Cardiac fibroblast (primary cell): ENCODE results near the gene CACNG7.

Source experiments
- DNase-seq, 2 donors: peaks; one replicate each; pipeline versions ENCODE4 v3.0.0 to v3.0.0-alpha.2; 2010; ENCODE audit warnings: low read depth in 2 of 2
- H3K4me3 ChIP-seq, 2 donors: replicated peaks in 1 of 2; 1 replicate in 1 of 2; 2 replicates in 1 of 2; pipeline ENCODE4 v1.5.1; 2011; ENCODE audit warnings: low read depth in 2 of 2, low read length in 2 of 2, mild to moderate bottlenecking in 2 of 2, moderate library complexity in 1 of 2
- TF ChIP-seq, protein P1 (sequence below): IDR thresholded peaks from one replicate; pipeline ENCODE4 v1.5.1; 2011; ENCODE audit warnings: low read depth, mild to moderate bottlenecking, low read length, inconsistent platforms

The CACNG7 gene, protein sequence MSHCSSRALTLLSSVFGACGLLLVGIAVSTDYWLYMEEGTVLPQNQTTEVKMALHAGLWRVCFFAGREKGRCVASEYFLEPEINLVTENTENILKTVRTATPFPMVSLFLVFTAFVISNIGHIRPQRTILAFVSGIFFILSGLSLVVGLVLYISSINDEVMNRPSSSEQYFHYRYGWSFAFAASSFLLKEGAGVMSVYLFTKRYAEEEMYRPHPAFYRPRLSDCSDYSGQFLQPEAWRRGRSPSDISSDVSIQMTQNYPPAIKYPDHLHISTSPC

DNA sequence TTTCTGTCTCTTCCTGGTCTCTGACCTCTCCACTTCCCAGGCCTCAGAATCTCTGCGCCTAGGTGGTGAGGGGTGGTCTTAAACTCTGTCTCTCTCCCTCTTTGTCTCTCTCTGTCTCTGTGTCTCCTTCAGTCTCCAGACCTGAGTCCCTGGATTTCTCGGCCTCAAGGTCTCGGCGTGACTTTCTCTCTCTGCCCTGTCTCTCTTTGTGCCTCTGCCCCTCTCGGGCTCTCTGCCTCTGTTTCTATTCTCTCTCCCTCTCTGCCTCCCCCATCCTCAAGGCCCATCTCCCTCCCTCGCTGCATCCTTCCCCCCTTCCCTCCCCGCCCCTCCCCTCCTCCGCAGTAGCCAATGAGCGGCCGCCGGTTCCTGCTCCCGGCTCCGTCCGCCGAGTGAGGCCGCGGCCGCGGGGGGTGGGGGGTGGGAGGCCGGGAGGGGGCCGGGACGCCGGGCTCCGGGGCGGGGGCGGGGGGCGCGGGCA, at the start of gene CACNG7:
Gene CACNG7 (plus strand): TSS at position 344 of the 481 bp plus-strand sequence. CDS start 3,554 bp downstream, outside the sequence.
- peak in 1 of 2 donors; percentile 48 for DNase-seq
- TF ChIP-seq, protein P1, sequence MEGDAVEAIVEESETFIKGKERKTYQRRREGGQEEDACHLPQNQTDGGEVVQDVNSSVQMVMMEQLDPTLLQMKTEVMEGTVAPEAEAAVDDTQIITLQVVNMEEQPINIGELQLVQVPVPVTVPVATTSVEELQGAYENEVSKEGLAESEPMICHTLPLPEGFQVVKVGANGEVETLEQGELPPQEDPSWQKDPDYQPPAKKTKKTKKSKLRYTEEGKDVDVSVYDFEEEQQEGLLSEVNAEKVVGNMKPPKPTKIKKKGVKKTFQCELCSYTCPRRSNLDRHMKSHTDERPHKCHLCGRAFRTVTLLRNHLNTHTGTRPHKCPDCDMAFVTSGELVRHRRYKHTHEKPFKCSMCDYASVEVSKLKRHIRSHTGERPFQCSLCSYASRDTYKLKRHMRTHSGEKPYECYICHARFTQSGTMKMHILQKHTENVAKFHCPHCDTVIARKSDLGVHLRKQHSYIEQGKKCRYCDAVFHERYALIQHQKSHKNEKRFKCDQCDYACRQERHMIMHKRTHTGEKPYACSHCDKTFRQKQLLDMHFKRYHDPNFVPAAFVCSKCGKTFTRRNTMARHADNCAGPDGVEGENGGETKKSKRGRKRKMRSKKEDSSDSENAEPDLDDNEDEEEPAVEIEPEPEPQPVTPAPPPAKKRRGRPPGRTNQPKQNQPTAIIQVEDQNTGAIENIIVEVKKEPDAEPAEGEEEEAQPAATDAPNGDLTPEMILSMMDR = no peak
- peak within 1 kb of the TSS; percentile 59 to 77 for H3K4me3 ChIP-seq

DNA sequence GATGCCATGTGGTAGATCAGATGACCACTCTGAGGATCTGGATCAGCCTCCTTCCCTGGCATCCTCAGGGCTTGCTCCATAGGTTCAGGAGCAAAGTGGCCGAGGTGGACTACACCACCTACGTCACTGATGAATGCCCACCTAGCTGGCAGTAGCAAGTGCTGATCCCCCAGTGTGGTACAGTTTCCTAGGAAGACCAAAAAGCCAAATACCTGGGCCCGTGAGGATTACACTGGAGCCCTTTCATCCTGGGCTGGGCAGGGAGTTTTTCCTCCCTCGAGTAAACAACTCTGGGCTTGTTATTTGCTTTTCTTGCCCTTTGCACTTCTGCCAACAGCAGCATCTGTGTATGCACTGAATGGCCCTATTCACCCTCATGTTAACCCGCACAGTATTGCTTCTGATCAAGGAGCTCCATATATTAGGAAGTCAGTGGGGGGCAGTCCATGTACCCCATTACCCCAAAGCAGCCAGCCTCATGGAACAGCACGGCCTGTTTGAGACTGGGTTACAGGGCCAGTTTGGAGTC, 44.7 kb upstream of the CACNG7 start:
- TF ChIP-seq, protein P1 = no peak
- no peak for DNase-seq
- H3K4me3 ChIP-seq = no peak overlapping the region

DNA sequence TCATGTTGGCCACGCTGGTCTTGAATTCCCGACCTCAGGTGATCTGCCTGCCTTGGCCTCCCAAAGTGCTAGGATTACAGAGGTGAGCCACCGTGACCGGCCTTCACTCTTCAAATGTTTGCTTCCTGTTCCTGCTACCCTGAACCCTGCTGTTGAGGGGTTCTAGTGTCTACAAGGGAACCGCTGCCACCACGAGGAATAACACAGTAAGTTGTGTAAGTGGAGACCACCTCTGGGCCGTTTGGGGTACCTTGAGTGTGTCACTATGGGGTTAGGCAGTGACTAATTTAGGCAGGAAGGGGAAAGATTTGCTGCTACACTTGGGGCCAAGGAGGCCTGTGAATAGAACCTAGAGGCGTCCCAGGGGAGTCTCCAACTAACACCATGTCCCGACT, 43.6 kb upstream of the CACNG7 start:
- peak overlapping the region in 1 of 2 donors; percentile 52 for H3K4me3 ChIP-seq
- DNase-seq = peak in 1 of 2 donors; percentile 64

DNA sequence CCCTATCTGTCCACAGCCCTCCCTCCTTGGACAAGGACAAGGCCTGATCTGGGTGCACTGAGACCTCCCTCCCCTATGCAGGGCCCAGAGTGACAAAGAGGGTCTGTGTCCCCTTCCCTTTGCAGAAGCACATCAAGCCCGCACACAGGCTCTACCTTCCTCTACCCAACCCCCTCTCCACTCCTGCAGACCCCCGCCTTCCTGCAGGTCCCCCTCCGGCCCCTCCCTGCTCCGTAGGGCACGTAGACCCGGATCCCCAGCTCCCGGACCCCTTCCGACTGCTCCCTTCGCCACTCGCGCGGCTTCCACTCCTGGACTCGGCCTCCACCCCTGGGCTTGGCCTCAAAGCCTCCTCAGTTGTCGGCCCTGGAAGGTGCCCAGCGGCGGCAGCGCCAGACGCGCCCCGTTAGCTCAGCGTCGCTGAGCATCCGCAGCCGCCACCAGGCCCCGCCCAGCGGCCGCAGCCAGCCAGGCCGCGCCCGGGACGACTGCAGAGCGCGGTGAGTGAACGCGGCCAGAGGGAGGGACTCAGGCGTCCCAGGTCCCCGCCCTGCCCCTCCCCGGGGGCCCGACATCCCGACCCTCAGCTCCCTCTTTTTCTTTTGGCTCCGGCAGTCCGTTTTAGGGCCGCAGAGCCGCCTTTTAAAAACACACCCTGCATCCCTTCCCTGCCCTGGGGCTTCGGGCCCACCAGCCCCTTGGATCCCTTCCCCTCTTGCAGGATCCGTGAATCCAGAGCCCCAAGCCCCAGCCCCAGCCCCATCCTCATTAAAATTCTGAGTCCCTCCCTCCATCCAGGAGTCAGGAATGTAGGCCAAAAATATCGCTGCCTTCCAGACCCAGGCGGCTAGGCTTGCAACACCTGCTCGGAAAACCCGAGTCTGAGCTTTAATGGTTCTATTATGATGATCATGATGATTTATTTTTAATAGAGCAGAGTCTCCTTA, 42.9 kb upstream of the CACNG7 start:
- DNase-seq = peak; percentile 66 to 80
- peak overlapping the region; percentile 40 to 52 for H3K4me3 ChIP-seq
- TF ChIP-seq, protein P1 = no peak

More for the DNA sequence above, 43.6 kb upstream of the CACNG7 start:
- TF ChIP-seq, protein P1 = no peak

DNA sequence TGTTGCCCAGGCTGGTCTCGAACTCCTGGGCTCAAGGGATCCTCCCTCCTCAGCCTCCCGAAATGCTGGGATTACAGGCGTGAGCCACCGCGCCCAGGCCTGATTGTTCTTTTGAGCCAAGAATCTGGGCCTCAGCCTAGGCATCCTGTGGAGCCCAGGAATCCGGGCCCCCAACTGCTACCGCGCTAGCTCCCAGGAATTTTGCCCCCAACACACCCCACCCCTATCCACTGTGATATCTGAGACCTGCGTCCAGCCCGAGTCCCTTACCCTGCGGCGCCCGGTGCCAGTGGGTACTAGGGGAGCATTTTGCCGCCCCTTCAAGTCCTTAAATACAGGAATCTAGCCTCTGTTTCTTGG, 42.2 kb upstream of the CACNG7 start:
- peak in 1 of 2 donors; percentile 40 for DNase-seq
- TF ChIP-seq, protein P1 = no peak
- H3K4me3 ChIP-seq = peak overlapping the region; percentile 36 to 52

DNA sequence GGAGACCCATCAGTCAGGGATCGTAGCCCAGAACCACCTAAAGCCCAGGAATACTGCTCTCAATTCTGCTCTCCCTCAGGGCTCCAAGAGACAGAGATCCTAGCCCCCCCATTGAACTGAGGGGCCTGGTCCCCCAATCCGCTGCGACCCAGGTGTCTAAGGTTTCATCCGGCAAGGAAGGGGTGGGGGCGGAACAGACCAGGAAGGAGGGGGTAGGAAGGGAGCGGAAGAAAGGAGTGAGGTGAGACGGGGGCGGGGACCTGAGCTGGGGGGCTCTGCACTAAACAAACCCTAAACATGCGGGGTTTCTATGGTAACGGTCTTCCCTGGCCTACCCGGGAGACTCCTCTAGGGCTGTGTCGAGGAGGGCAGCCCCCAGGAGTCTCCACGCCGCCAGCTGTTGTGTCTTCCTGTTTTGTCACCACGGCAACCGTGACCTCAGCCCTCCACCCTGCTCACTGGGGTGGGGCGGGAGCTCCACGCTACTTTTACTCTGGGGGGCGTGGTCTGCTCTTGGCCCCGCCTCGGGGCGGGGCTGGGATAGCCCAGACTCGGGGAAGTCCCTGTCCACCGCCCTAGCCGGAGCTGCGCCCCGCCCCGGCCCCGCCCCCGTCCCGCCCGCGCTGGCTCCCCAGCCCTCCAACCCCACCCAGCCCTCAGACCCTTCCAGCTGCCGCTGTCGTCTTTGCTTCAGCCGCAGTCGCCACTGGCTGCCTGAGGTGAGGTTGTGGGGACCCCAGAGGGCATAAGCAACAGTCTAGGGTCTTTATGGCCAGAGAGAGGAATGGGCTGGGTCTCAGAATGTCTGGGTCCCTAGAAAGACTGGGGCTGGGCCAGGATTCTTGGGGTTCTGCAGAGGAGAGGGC, 41.6 kb upstream of the CACNG7 start, which contains the start of gene MYADM:
Gene MYADM (plus strand): TSS at position 659 of the 866 bp plus-strand sequence. CDS start 5,647 bp downstream, outside the sequence.
- DNase-seq = peak; percentile 99
- peak within 1 kb of the TSS; percentile 88 to 97 for H3K4me3 ChIP-seq
- TF ChIP-seq, protein P1 = no peak
